Medulla oblongata (tissue), 1 donor: ENCODE data around the gene RGCC.

ENCODE experiments used
- DNase-seq: peaks from one replicate; pipeline ENCODE4 v3.0.0-alpha.2; 2015; ENCODE audit errors: extremely low spot score

Gene RGCC

DNA sequence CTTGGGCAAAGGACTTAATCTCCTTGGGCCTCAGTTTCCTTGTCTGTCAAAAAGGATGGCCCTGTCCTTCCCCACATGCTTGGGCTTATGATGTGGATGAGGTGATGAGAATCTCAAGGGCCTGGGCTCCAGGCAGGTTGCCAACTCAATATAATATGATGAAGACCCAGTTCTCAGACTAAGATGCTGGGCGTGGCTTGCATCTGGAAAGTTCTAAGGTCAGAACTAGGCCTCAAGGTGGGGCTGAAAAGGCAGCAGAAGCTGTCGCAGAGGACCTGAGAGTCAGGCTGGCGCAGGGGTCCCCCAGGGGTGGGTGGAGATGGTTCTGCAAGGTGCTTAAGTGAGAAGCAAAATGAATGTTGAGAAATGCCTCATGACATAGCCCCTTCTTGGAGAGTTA is 58.8 kb downstream of the RGCC start:
- DNase-seq, result no peak

GRCh38 chr13:41516760-41517159 is 59.4 kb downstream of the RGCC start:
- no peak for DNase-seq

GRCh38 chr13:41520016-41520659 is 62.8 kb downstream of the RGCC start:
- peak; percentile 18 for DNase-seq
